Parathyroid adenoma (tissue), 2 donors: ENCODE measurements around the gene ROCK2.
"Not testable (repeated sequence)": the region's sequence is repeated elsewhere in the genome, so short reads cannot be mapped to it uniquely, and the experiment has no call there.

Experiments
- H2AFZ ChIP-seq: fragments of 300-600 bp; sonication (generic); one replicate; pipeline ENCODE4 v1.7.0; 2017; ENCODE audit warnings: antibody characterized with exemption, mild to moderate bottlenecking
- H3K27ac ChIP-seq: fragments of 300-600 bp; sonication (generic); one replicate; pipeline ENCODE4 v1.7.0; 2017
- H3K27me3 ChIP-seq: fragments of 300-600 bp; sonication (generic); one replicate; pipeline ENCODE4 v1.7.0; 2017; ENCODE audit warnings: low read length; ENCODE audit not compliant: control insufficient read depth, insufficient read depth
- H3K36me3 ChIP-seq: fragments of 300-600 bp; sonication (generic); one replicate; pipeline ENCODE4 v1.7.0; 2017; ENCODE audit warnings: low read length; ENCODE audit not compliant: control insufficient read depth, insufficient read depth
- H3K4me1 ChIP-seq: fragments of 300-600 bp; sonication (generic); one replicate; pipeline ENCODE4 v1.7.0; 2017; ENCODE audit warnings: control low read depth
- H3K4me2 ChIP-seq: fragments of 300-600 bp; sonication (generic); one replicate; pipeline ENCODE4 v1.7.0; 2017; ENCODE audit warnings: low read length
- H3K4me3 ChIP-seq: fragments of 300-600 bp; sonication (generic); one replicate; pipeline ENCODE4 v1.7.0; 2017; ENCODE audit warnings: low read depth, low read length
- H3K79me2 ChIP-seq: fragments of 300-600 bp; sonication (generic); one replicate; pipeline ENCODE4 v1.7.0; 2017; ENCODE audit warnings: control low read depth
- H3K9ac ChIP-seq: fragments of 300-600 bp; sonication (generic); one replicate; pipeline ENCODE4 v1.7.0; 2017; ENCODE audit warnings: mild to moderate bottlenecking
- H3K9me3 ChIP-seq: fragments of 300-600 bp; sonication (generic); one replicate; pipeline ENCODE4 v1.7.0; 2017; ENCODE audit warnings: low read length; ENCODE audit not compliant: control insufficient read depth
- CTCF ChIP-seq: fragments of 300-600 bp; sonication (generic); IDR thresholded peaks from one replicate; pipeline ENCODE4 v1.7.0; 2017; ENCODE audit warnings: antibody characterized with exemption, mild to moderate bottlenecking
- donor health status: primary hyperparathyroidism.

The ROCK2 gene

GRCh38 chr2:11264007-11264406 lies 80.4 kb downstream of the ROCK2 start:
- H3K9ac ChIP-seq = no peak overlapping the region
- H3K27ac ChIP-seq = no peak overlapping the region
- H3K4me3 ChIP-seq = no peak overlapping the region
- peaks cover 3% of the 10 kb centered on the region for H3K79me2 ChIP-seq
- H3K27me3 ChIP-seq = no peaks in the 10 kb centered on the region
- H3K4me2 ChIP-seq = no peak overlapping the region
- no peaks in the 10 kb centered on the region for H3K36me3 ChIP-seq
- no peaks in the 10 kb centered on the region for H3K9me3 ChIP-seq
- TF ChIP-seq CTCF = no peak
- no peak overlapping the region for H2AFZ ChIP-seq
- no peaks in the 10 kb centered on the region for H3K4me1 ChIP-seq

GRCh38 chr2:11263177-11263576 lies 81.3 kb downstream of the ROCK2 start:
- Histone ChIP-seq H3K27me3 (no peaks in the 10 kb centered on the region), H3K79me2 (no peaks in the 10 kb centered on the region), H3K36me3 (no peaks in the 10 kb centered on the region), H3K9me3 (no peaks in the 10 kb centered on the region), H3K9ac (no peak overlapping the region), H3K4me2 (no peak overlapping the region), H3K4me3 (no peak overlapping the region), H2AFZ (no peak overlapping the region), H3K27ac (no peak overlapping the region), H3K4me1 (no peaks in the 10 kb centered on the region)
- TF ChIP-seq CTCF = no peak

GRCh38 chr2:11262438-11262837 lies 82.0 kb downstream of the ROCK2 start:
- H3K27me3 ChIP-seq, H3K79me2 ChIP-seq, H3K4me1 ChIP-seq, H3K36me3 ChIP-seq, H3K4me3 ChIP-seq, H3K4me2 ChIP-seq, H3K9ac ChIP-seq, H2AFZ ChIP-seq, H3K27ac ChIP-seq, H3K9me3 ChIP-seq: not testable (repeated sequence)

GRCh38 chr2:11261564-11261963 lies 82.9 kb downstream of the ROCK2 start:
- H3K4me3 ChIP-seq, H3K4me2 ChIP-seq, H2AFZ ChIP-seq, H3K27ac ChIP-seq, H3K9ac ChIP-seq, H3K9me3 ChIP-seq, H3K27me3 ChIP-seq, H3K79me2 ChIP-seq, H3K36me3 ChIP-seq, H3K4me1 ChIP-seq: not testable (repeated sequence)

GRCh38 chr2:11260979-11261378 lies 83.5 kb downstream of the ROCK2 start:
- no peaks in the 10 kb centered on the region for H3K79me2 ChIP-seq
- H3K4me2 ChIP-seq = no peak overlapping the region
- no peak overlapping the region for H3K4me3 ChIP-seq
- TF ChIP-seq CTCF = no peak
- no peaks in the 10 kb centered on the region for H3K9me3 ChIP-seq
- no peak overlapping the region for H2AFZ ChIP-seq
- no peaks in the 10 kb centered on the region for H3K36me3 ChIP-seq
- H3K27me3 ChIP-seq = no peaks in the 10 kb centered on the region
- H3K4me1 ChIP-seq = no peaks in the 10 kb centered on the region
- H3K27ac ChIP-seq = no peak overlapping the region
- H3K9ac ChIP-seq = no peak overlapping the region

GRCh38 chr2:11257964-11258363 lies 86.5 kb downstream of the ROCK2 start:
- Histone ChIP-seq H2AFZ (no peak overlapping the region), H3K4me2 (no peak overlapping the region), H3K79me2 (peaks cover 4% of the 10 kb centered on the region), H3K27me3 (no peaks in the 10 kb centered on the region), H3K4me3 (no peak overlapping the region), H3K9me3 (no peaks in the 10 kb centered on the region), H3K27ac (no peak overlapping the region), H3K9ac (no peak overlapping the region), H3K4me1 (no peaks in the 10 kb centered on the region), H3K36me3 (no peaks in the 10 kb centered on the region)
- no peak for TF ChIP-seq CTCF
